A673 (cell line): ENCODE data around the gene CTAGE9.

ENCODE experiments used
- EZH2 ChIP-seq: fragments of 200-600 bp; sonication (generic); IDR thresholded peaks from 2 replicates; pipeline ENCODE4 v1.6.1; 2017; ENCODE audit warnings: borderline replicate concordance, low read depth, mild to moderate bottlenecking, mixed read lengths, antibody characterized with exemption, low read length; ENCODE audit not compliant: poor library complexity, severe bottlenecking
- TF ChIP-seq, protein P1 (sequence below): fragments of 300-800, 200-600 bp; sonication (generic); conservative IDR thresholded peaks from 2 replicates; pipeline ENCODE4 v1.5.1; 2017; ENCODE audit warnings: low read depth, mild to moderate bottlenecking, antibody characterized with exemption, low read length, moderate library complexity, mixed read lengths

- TF ChIP-seq, protein P1, sequence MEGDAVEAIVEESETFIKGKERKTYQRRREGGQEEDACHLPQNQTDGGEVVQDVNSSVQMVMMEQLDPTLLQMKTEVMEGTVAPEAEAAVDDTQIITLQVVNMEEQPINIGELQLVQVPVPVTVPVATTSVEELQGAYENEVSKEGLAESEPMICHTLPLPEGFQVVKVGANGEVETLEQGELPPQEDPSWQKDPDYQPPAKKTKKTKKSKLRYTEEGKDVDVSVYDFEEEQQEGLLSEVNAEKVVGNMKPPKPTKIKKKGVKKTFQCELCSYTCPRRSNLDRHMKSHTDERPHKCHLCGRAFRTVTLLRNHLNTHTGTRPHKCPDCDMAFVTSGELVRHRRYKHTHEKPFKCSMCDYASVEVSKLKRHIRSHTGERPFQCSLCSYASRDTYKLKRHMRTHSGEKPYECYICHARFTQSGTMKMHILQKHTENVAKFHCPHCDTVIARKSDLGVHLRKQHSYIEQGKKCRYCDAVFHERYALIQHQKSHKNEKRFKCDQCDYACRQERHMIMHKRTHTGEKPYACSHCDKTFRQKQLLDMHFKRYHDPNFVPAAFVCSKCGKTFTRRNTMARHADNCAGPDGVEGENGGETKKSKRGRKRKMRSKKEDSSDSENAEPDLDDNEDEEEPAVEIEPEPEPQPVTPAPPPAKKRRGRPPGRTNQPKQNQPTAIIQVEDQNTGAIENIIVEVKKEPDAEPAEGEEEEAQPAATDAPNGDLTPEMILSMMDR: no peak
- no peak for TF ChIP-seq EZH2
These were observed 28.4 kb downstream of the CTAGE9 start for GRCh38 chr6:131682442-131682841.
